ENCODE results near the gene GNA12. TPM values are rescaled to one million over a fixed set of nuclear protein-coding genes. Genes with fewer than 3 reads are reported as not detected.

Gene GNA12
- total RNA-seq, 4 donors from 2014 or later: 17.9 to 33.3 (median 21.7) TPM

GRCh38 chr7:2714636-2715035 is 129.5 kb downstream of the GNA12 start:
- 85 to 94% methylated on average over 8 to 9 of the region's 9 CpGs for WGBS, 2 donors
- Histone ChIP-seq H3K27ac (no peak overlapping the region), H3K36me3 (no peaks in the 10 kb centered on the region), H3K27me3 (no peaks in the 10 kb centered on the region), H3K4me1 (peaks cover 0 to 7% of the 10 kb centered on the region in 2 donors), H3K9me3 (no peaks in the 10 kb centered on the region), H3K4me3 (replicated peaks in 1 of 3) (no peak overlapping the region)
- DNase-seq: no peak
- TF ChIP-seq POLR2A (IDR thresholded peaks at IDR 0.05) (no peak), CTCF (IDR thresholded peaks at IDR 0.05) (no peak)
- intact Hi-C loops (cut with DNase I): no loop called here

- Histone ChIP-seq H3K27me3 (no peaks in the 10 kb centered on the region), H3K4me1 (peaks cover 0 to 7% of the 10 kb centered on the region in 2 donors), H3K4me3 (replicated peaks in 1 of 3) (no peak overlapping the region), H3K36me3 (no peaks in the 10 kb centered on the region), H3K27ac (no peak overlapping the region), H3K9me3 (no peaks in the 10 kb centered on the region)
- DNase-seq: no peak
- 86 to 96% methylated on average over 12 of the region's 12 CpGs for WGBS, 2 donors
- intact Hi-C loops (cut with DNase I): no loop called here
- no peak for TF ChIP-seq CTCF (IDR thresholded peaks at IDR 0.05)
- no peak for TF ChIP-seq POLR2A (IDR thresholded peaks at IDR 0.05)
These were observed 130.1 kb downstream of the GNA12 start for GRCh38 chr7:2713978-2714377.

- Histone ChIP-seq H3K36me3 (no peaks in the 10 kb centered on the region), H3K9me3 (no peaks in the 10 kb centered on the region), H3K27me3 (no peaks in the 10 kb centered on the region), H3K4me3 (replicated peaks in 1 of 3) (no peak overlapping the region), H3K27ac (no peak overlapping the region), H3K4me1 (peaks cover 0 to 7% of the 10 kb centered on the region in 2 donors)
- TF ChIP-seq CTCF (IDR thresholded peaks at IDR 0.05): no peak
- no peak for TF ChIP-seq POLR2A (IDR thresholded peaks at IDR 0.05)
- DNase-seq: no peak
- intact Hi-C loops (cut with DNase I): no loop called here
- 69 to 71% methylated on average over 5 to 13 of the region's 13 CpGs for WGBS, 2 donors
These were observed 130.7 kb downstream of the GNA12 start for GRCh38 chr7:2713370-2713769.

GRCh38 chr7:2711895-2712675 is 132.0 kb downstream of the GNA12 start:
- Histone ChIP-seq H3K27ac (peak overlapping the region in 2 of 3 donors; percentile 13 to 83), H3K4me3 (replicated peaks in 1 of 3) (no peak overlapping the region), H3K36me3 (no peaks in the 10 kb centered on the region), H3K9me3 (no peaks in the 10 kb centered on the region), H3K27me3 (no peaks in the 10 kb centered on the region), H3K4me1 (peaks cover 0 to 7% of the 10 kb centered on the region in 2 donors)
- intact Hi-C loops (cut with DNase I): no loop called here
- 41 to 55% methylated on average over 7 to 9 of the region's 25 CpGs for WGBS, 2 donors
- DNase-seq: peak; percentile 85 to 86
- no peak for TF ChIP-seq CTCF (IDR thresholded peaks at IDR 0.05)
- TF ChIP-seq POLR2A (IDR thresholded peaks at IDR 0.05): peak in 1 of 2 donors; percentile 45

GRCh38 chr7:2710901-2711551 is 133.1 kb downstream of the GNA12 start:
- no peak overlapping the region for H3K4me3 ChIP-seq (replicated peaks in 1 of 3)
- no peaks in the 10 kb centered on the region for H3K9me3 ChIP-seq
- no peaks in the 10 kb centered on the region for H3K36me3 ChIP-seq
- no peak for DNase-seq
- intact Hi-C loops (cut with DNase I): no loop called here
- H3K4me1 ChIP-seq: peaks cover 0 to 7% of the 10 kb centered on the region in 2 donors
- H3K27ac ChIP-seq: peak overlapping the region in 1 of 3 donors; percentile 83
- TF ChIP-seq POLR2A (IDR thresholded peaks at IDR 0.05) (no peak), CTCF (IDR thresholded peaks at IDR 0.05) (no peak)
- 33 to 58% methylated on average over 4 of the region's 4 CpGs for whole genome bisulfite sequencing, 2 donors
- no peaks in the 10 kb centered on the region for H3K27me3 ChIP-seq

All from thyroid gland (tissue), 4 donors.